Suprapubic skin (tissue), 4 donors: Measurements from ENCODE around the gene CHIT1. TPM values are rescaled to one million over a fixed set of nuclear protein-coding genes. Genes with fewer than 3 reads are reported as not detected.

Experiments used
- DNase-seq, 2 donors: peaks; one replicate each; pipeline ENCODE4 v3.0.0-alpha.2; 2019; ENCODE audit warnings: low spot score in 2 of 2
- H3K27ac ChIP-seq: fragments of 200-600 bp; sonication (generic); one replicate; pipeline ENCODE4 v1.5.1; 2019
- H3K27me3 ChIP-seq: fragments of 200-600 bp; sonication (generic); one replicate; pipeline ENCODE4 v1.5.1; 2019
- H3K36me3 ChIP-seq: fragments of 200-600 bp; sonication (generic); one replicate; pipeline ENCODE4 v1.5.1; 2019
- H3K4me1 ChIP-seq: fragments of 200-600 bp; sonication (generic); one replicate; pipeline ENCODE4 v1.5.1; 2019
- H3K4me3 ChIP-seq: fragments of 200-600 bp; sonication (generic); one replicate; pipeline ENCODE4 v1.5.1; 2019; ENCODE audit warnings: mild to moderate bottlenecking
- H3K9me3 ChIP-seq: fragments of 200-600 bp; sonication (generic); one replicate; pipeline ENCODE4 v1.5.1; 2019
- CTCF ChIP-seq, 2 donors: fragments of 200-600 bp in 1 of 2; fragments of 450-650 bp in 1 of 2; sonication (generic) in 1 of 2; IDR thresholded peaks; one replicate each; pipeline ENCODE4 v1.5.1; 2016 to 2019; ENCODE audit warnings: antibody characterized with exemption in 2 of 2, mild to moderate bottlenecking in 1 of 2, moderate library complexity in 1 of 2
- EP300 ChIP-seq: sonication (generic); formaldehyde crosslinking; IDR thresholded peaks from one replicate; pipeline ENCODE4 v1.6.1; 2017; ENCODE audit warnings: antibody characterized with exemption
- POLR2A ChIP-seq, 2 donors: fragments of 450-650 bp; IDR thresholded peaks; one replicate each; pipeline ENCODE4 v1.6.1; 2017; ENCODE audit warnings: antibody characterized with exemption in 2 of 2, mild to moderate bottlenecking in 2 of 2, moderate library complexity in 2 of 2
- POLR2AphosphoS5 ChIP-seq, 3 donors: sonication (generic); formaldehyde crosslinking; IDR thresholded peaks; one replicate each; pipeline ENCODE4 v1.6.1; 2017; ENCODE audit warnings: antibody characterized with exemption in 3 of 3
- WGBS: methylation state at CpG from one replicate; pipeline ENCODE4 v1.1.5; 2018; 5-methylcytosine and 5-hydroxymethylcytosine counted together
- total RNA-seq, 4 donors: library from RNA; depleted of rRNA; stranded (reverse); fragments of >200 nt; gene quantifications; one replicate each; pipeline ENCODE4 v1.1.0, GENCODE V29; 2016

CHIT1 gene
- total RNA-seq, 4 donors from 2014 or later = 0.23 to 0.68 (median 0.32) TPM; not detected in 1

GRCh38 chr1:203185061-203185461 is 44.4 kb downstream of the CHIT1 start:
- peak in 1 of 2 donors; percentile 44 for DNase-seq
- H3K9me3 ChIP-seq = no peaks in the 10 kb centered on the region
- 78% methylated on average over 10 of the region's 10 CpGs for WGBS
- no peak overlapping the region for H3K4me3 ChIP-seq
- H3K27ac ChIP-seq = peak overlapping the region; percentile 73
- peaks cover 32% of the 10 kb centered on the region for H3K4me1 ChIP-seq
- H3K36me3 ChIP-seq = no peaks in the 10 kb centered on the region
- no peaks in the 10 kb centered on the region for H3K27me3 ChIP-seq
- TF ChIP-seq CTCF (IDR thresholded peaks at IDR 0.05) (no peak), POLR2AphosphoS5 (IDR thresholded peaks at IDR 0.05) (no peak), POLR2A (IDR thresholded peaks at IDR 0.05) (no peak), EP300 (no peak)

- no peak overlapping the region for H3K4me3 ChIP-seq
- 75% methylated on average over 4 of the region's 4 CpGs for WGBS
These were observed 45.0 kb downstream of the CHIT1 start for GRCh38 chr1:203184467-203184866.

GRCh38 chr1:203183828-203184227 is 45.6 kb downstream of the CHIT1 start:
- TF ChIP-seq POLR2A (IDR thresholded peaks at IDR 0.05) (no peak), POLR2AphosphoS5 (IDR thresholded peaks at IDR 0.05) (no peak), CTCF (IDR thresholded peaks at IDR 0.05) (no peak), EP300 (no peak)
- peak in 1 of 2 donors; percentile 15 for DNase-seq
- Histone ChIP-seq H3K27ac (no peak overlapping the region), H3K4me1 (peaks cover 32% of the 10 kb centered on the region), H3K27me3 (no peaks in the 10 kb centered on the region), H3K4me3 (no peak overlapping the region), H3K9me3 (no peaks in the 10 kb centered on the region), H3K36me3 (no peaks in the 10 kb centered on the region)
- 100% methylated on average over 1 of the region's 2 CpGs for WGBS

More at GRCh38 chr1:203184467-203184866, 45.0 kb downstream of the CHIT1 start:
- TF ChIP-seq POLR2A (IDR thresholded peaks at IDR 0.05) (no peak), EP300 (no peak)
- peak in 1 of 2 donors; percentile 27 for DNase-seq
- peaks cover 32% of the 10 kb centered on the region for H3K4me1 ChIP-seq
- no peaks in the 10 kb centered on the region for H3K36me3 ChIP-seq
- H3K9me3 ChIP-seq = no peaks in the 10 kb centered on the region
- no peak overlapping the region for H3K27ac ChIP-seq
- H3K27me3 ChIP-seq = no peaks in the 10 kb centered on the region

- Histone ChIP-seq H3K9me3 (no peaks in the 10 kb centered on the region), H3K36me3 (no peaks in the 10 kb centered on the region), H3K4me1 (peaks cover 28% of the 10 kb centered on the region), H3K27me3 (no peaks in the 10 kb centered on the region), H3K27ac (peak overlapping the region; percentile 34), H3K4me3 (no peak overlapping the region)
- DNase-seq = peak in 1 of 2 donors; percentile 48
- 62% methylated on average over 7 of the region's 7 CpGs for WGBS
- TF ChIP-seq POLR2AphosphoS5 (IDR thresholded peaks at IDR 0.05) (no peak), EP300 (no peak), POLR2A (IDR thresholded peaks at IDR 0.05) (no peak)
These were observed 47.0 kb downstream of the CHIT1 start for GRCh38 chr1:203182387-203182953.

- Histone ChIP-seq H3K9me3 (no peaks in the 10 kb centered on the region), H3K27ac (peak overlapping the region; percentile 34), H3K4me1 (peaks cover 22% of the 10 kb centered on the region), H3K27me3 (no peaks in the 10 kb centered on the region), H3K4me3 (no peak overlapping the region), H3K36me3 (no peaks in the 10 kb centered on the region)
- peak in 1 of 2 donors; percentile 54 for DNase-seq
- whole genome bisulfite sequencing = 68% methylated on average over 9 of the region's 10 CpGs
- no peak for TF ChIP-seq POLR2AphosphoS5 (IDR thresholded peaks at IDR 0.05)
- no peak for TF ChIP-seq POLR2A (IDR thresholded peaks at IDR 0.05)
- no peak for TF ChIP-seq CTCF (IDR thresholded peaks at IDR 0.05)
- TF ChIP-seq EP300 = no peak
These were observed 47.7 kb downstream of the CHIT1 start for GRCh38 chr1:203181586-203182386.
